WTC11 (cell line): ENCODE results near the gene R3HCC1L. TPM values are rescaled to one million over a fixed set of nuclear protein-coding genes. Genes with fewer than 3 reads are reported as not detected.

Experiments
- ATAC-seq: fragments of 200-7000 bp; cut with Tn5 transposase; 2 replicates; pipeline ENCODE4 v1.10.0; 2021; ENCODE audit warnings: mild to moderate bottlenecking, moderate library complexity
- CTCF ChIA-PET: fragments of 300-600 bp; sonication (Branson Sonifier 250); formaldehyde crosslinking; loops from one replicate; lab custom pipeline; 2021; ENCODE audit warnings: antibody characterized with exemption; lab: Charles Lee
- POLR2A ChIA-PET: fragments of 350-600 bp; sonication (Branson Sonifier 250); formaldehyde crosslinking; loops from one replicate; lab custom pipeline; 2021; ENCODE audit warnings: antibody characterized with exemption; lab: Charles Lee
- DNase-seq: peaks from one replicate; pipeline ENCODE4 v3.0.0; 2021; ENCODE audit warnings: low spot score
- H3K27ac Mint-ChIP-seq: 2 replicates; pipeline ENCODE4 v1.8.0; 2021; ENCODE audit warnings: mixed read lengths
- H3K27me3 Mint-ChIP-seq: 2 replicates; pipeline ENCODE4 v1.8.0; 2021; ENCODE audit warnings: low read depth, mild to moderate bottlenecking, moderate library complexity, mixed read lengths
- H3K36me3 Mint-ChIP-seq: 2 replicates; pipeline ENCODE4 v1.8.0; 2021; ENCODE audit warnings: mixed read lengths
- H3K4me1 Mint-ChIP-seq: 2 replicates; pipeline ENCODE4 v1.8.0; 2022; ENCODE audit warnings: mixed read lengths
- H3K4me3 Mint-ChIP-seq: 2 replicates; pipeline ENCODE4 v1.8.0; 2021; ENCODE audit warnings: mild to moderate bottlenecking, moderate library complexity, mixed read lengths
- H3K9me3 Mint-ChIP-seq: 2 replicates; pipeline ENCODE4 v1.8.0; 2021; ENCODE audit warnings: mixed read lengths
- HMGA2 ChIP-seq: fragments of 250-450 bp; sonication (Bioruptor Pico); IDR thresholded peaks from 2 replicates; pipeline ENCODE4 v1.4.0; 2021; ENCODE audit warnings: mild to moderate bottlenecking, moderate library complexity
- MYBL2 ChIP-seq: sonication (generic); formaldehyde crosslinking; IDR thresholded peaks from 2 replicates; pipeline ENCODE4 v1.8.1; 2023; ENCODE audit warnings: mild to moderate bottlenecking, moderate library complexity, missing genetic modification reagents
- NR2C2 ChIP-seq: sonication (generic); formaldehyde crosslinking; IDR thresholded peaks from 2 replicates; pipeline ENCODE4 v1.8.0; 2022; ENCODE audit warnings: mild to moderate bottlenecking, missing genetic modification reagents
- NR3C1 ChIP-seq: sonication (generic); formaldehyde crosslinking; conservative IDR thresholded peaks from 2 replicates; pipeline ENCODE4 v1.8.1; 2023; ENCODE audit warnings: low read depth, mild to moderate bottlenecking, missing genetic modification reagents
- RORB ChIP-seq: fragments of 250-450 bp; sonication (Bioruptor Pico); IDR thresholded peaks from 2 replicates; pipeline ENCODE4 v1.9.0; 2021; ENCODE audit warnings: mild to moderate bottlenecking
- SMAD3 ChIP-seq: sonication (generic); formaldehyde crosslinking; IDR thresholded peaks from 2 replicates; pipeline ENCODE4 v1.8.0; 2022; ENCODE audit warnings: missing genetic modification reagents, mild to moderate bottlenecking, borderline replicate concordance
- SOX15 ChIP-seq: fragments of 250-450 bp; sonication (Bioruptor Pico); IDR thresholded peaks from 2 replicates; pipeline ENCODE4 v1.9.0; 2021; ENCODE audit warnings: mild to moderate bottlenecking
- ZNF416 ChIP-seq: fragments of 250-450 bp; sonication (Bioruptor Pico); IDR thresholded peaks from 2 replicates; pipeline ENCODE4 v1.9.0; 2021; ENCODE audit warnings: mild to moderate bottlenecking, inconsistent platforms
- total RNA-seq: library from RNA; stranded (reverse); gene quantifications from 3 replicates; pipeline ENCODE4 v1.2.3, GENCODE V29; 2021
- TF ChIP-seq, protein P1 (sequence below): fragments of 250-450 bp; sonication (Bioruptor Pico); IDR thresholded peaks from 2 replicates; pipeline ENCODE4 v1.8.0; 2021; ENCODE audit warnings: mild to moderate bottlenecking
- TF ChIP-seq, protein P2 (sequence below): sonication (generic); formaldehyde crosslinking; IDR thresholded peaks from 2 replicates; pipeline ENCODE4 v1.8.0; 2022; ENCODE audit warnings: missing genetic modification reagents
- TF ChIP-seq, protein P3 (sequence below): sonication (generic); formaldehyde crosslinking; IDR thresholded peaks from 2 replicates; pipeline ENCODE4 v1.8.1; 2023; ENCODE audit warnings: mild to moderate bottlenecking, moderate library complexity, missing genetic modification reagents
- TF ChIP-seq, protein P4 (sequence below): sonication (generic); formaldehyde crosslinking; IDR thresholded peaks from 2 replicates; pipeline ENCODE4 v1.8.1; 2022; ENCODE audit warnings: mild to moderate bottlenecking, missing genetic modification reagents, moderate library complexity, borderline replicate concordance
- TF ChIP-seq, protein P5 (sequence below): fragments of 250-450 bp; sonication (Bioruptor Pico); IDR thresholded peaks from 2 replicates; pipeline ENCODE4 v1.9.0; 2021; ENCODE audit warnings: mild to moderate bottlenecking
- TF ChIP-seq, protein P6 (sequence below): sonication (generic); formaldehyde crosslinking; conservative IDR thresholded peaks from 2 replicates; pipeline ENCODE4 v1.8.1; 2022; ENCODE audit warnings: mild to moderate bottlenecking, missing genetic modification reagents
- TF ChIP-seq, protein P7 (sequence below): sonication (generic); formaldehyde crosslinking; IDR thresholded peaks from 2 replicates; pipeline ENCODE4 v1.8.0; 2023; ENCODE audit warnings: missing genetic modification reagents
- TF ChIP-seq, protein P8 (sequence below): sonication (generic); formaldehyde crosslinking; IDR thresholded peaks from 2 replicates; pipeline ENCODE4 v1.8.0; 2023; ENCODE audit warnings: missing genetic modification reagents, mild to moderate bottlenecking, borderline replicate concordance

Gene R3HCC1L
- total RNA-seq, 1 experiment from 2014 or later, result 14.7 TPM

DNA sequence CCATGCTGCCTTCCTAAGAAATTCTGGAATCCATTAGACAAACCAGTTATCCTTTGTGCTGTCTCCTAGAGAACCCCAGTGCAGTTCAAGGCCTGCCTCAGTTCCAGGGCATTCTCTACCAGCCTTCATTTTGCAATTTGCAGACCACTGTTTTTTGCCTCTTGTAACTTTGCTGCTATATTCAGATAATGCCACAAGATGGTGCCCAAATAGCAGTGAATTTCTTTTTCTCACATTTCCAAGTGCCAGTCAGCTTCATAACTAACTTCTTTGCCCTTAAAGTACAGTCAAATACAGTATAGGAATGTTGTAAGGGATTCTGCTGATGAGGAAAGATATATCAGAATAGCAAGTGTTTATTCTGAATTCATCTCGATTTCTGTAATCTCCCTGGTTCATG, 108.4 kb downstream of the R3HCC1L start:
- Mint-ChIP-seq H3K27me3 (no peaks in the 10 kb centered on the region), H3K4me3 (no peak overlapping the region), H3K36me3 (peaks cover 19% of the 10 kb centered on the region), H3K4me1 (no peaks in the 10 kb centered on the region), H3K9me3 (no peaks in the 10 kb centered on the region), H3K27ac (no peak overlapping the region)
- no peak for TF ChIP-seq SMAD3 (CRISPR knock-in tag)
- TF ChIP-seq, protein P1, sequence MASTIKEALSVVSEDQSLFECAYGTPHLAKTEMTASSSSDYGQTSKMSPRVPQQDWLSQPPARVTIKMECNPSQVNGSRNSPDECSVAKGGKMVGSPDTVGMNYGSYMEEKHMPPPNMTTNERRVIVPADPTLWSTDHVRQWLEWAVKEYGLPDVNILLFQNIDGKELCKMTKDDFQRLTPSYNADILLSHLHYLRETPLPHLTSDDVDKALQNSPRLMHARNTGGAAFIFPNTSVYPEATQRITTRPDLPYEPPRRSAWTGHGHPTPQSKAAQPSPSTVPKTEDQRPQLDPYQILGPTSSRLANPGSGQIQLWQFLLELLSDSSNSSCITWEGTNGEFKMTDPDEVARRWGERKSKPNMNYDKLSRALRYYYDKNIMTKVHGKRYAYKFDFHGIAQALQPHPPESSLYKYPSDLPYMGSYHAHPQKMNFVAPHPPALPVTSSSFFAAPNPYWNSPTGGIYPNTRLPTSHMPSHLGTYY (CRISPR knock-in tag), result no peak
- TF ChIP-seq, protein P2, sequence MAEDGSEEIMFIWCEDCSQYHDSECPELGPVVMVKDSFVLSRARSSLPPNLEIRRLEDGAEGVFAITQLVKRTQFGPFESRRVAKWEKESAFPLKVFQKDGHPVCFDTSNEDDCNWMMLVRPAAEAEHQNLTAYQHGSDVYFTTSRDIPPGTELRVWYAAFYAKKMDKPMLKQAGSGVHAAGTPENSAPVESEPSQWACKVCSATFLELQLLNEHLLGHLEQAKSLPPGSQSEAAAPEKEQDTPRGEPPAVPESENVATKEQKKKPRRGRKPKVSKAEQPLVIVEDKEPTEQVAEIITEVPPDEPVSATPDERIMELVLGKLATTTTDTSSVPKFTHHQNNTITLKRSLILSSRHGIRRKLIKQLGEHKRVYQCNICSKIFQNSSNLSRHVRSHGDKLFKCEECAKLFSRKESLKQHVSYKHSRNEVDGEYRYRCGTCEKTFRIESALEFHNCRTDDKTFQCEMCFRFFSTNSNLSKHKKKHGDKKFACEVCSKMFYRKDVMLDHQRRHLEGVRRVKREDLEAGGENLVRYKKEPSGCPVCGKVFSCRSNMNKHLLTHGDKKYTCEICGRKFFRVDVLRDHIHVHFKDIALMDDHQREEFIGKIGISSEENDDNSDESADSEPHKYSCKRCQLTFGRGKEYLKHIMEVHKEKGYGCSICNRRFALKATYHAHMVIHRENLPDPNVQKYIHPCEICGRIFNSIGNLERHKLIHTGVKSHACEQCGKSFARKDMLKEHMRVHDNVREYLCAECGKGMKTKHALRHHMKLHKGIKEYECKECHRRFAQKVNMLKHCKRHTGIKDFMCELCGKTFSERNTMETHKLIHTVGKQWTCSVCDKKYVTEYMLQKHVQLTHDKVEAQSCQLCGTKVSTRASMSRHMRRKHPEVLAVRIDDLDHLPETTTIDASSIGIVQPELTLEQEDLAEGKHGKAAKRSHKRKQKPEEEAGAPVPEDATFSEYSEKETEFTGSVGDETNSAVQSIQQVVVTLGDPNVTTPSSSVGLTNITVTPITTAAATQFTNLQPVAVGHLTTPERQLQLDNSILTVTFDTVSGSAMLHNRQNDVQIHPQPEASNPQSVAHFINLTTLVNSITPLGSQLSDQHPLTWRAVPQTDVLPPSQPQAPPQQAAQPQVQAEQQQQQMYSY, result no peak
- ATAC-seq (peak; percentile 36; the same call in 1 of the 2 replicates), DNase-seq (no peak)
- POLR2A ChIA-PET, result no interaction called here
- CTCF ChIA-PET, result interaction anchor here (0.6 to 4.1 kb wide), 4 partner anchors 34 to 328 kb away, joined by 3 to 40 read pairs (median 3); no protein-coding TSS in a partner anchor

DNA sequence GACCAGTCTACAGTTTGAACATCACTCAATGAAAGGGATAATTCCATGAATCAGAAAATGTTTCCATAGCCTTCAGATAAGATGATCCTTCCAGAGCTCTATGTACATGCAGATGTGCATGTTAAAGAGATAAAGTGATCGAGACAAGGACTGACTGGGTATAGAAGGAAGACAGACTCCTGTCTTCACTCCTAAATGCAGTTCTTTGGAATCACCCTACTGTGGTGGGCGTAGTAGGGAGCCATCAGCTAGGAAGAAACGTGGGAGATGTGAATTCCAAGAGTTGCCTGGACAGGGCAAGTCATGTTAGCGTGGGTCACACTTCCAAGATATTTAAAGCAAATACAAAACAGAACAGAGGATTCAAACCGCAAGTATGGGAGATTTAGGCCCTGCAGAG, 109.7 kb downstream of the R3HCC1L start:
- H3K4me3 Mint-ChIP-seq, result no peak overlapping the region
- no peaks in the 10 kb centered on the region for H3K4me1 Mint-ChIP-seq
- POLR2A ChIA-PET, result interaction anchor here (0.6 kb wide), 1 partner anchor 47 kb away, joined by 3 read pairs; no protein-coding TSS in a partner anchor
- no peaks in the 10 kb centered on the region for H3K9me3 Mint-ChIP-seq
- no peak overlapping the region for H3K27ac Mint-ChIP-seq
- CTCF ChIA-PET, result interaction anchor here (4.1 kb wide), 1 partner anchor 65 kb away, joined by 40 read pairs; no protein-coding TSS in a partner anchor
- DNase-seq, result no peak
- no peak for ATAC-seq
- H3K27me3 Mint-ChIP-seq, result no peaks in the 10 kb centered on the region
- peaks cover 19% of the 10 kb centered on the region for H3K36me3 Mint-ChIP-seq
- TF ChIP-seq RORB (no peak), MYBL2 (CRISPR knock-in tag) (no peak), NR2C2 (no peak), HMGA2 (CRISPR knock-in tag) (no peak), ZNF416 (no peak), NR3C1 (CRISPR knock-in tag) (no peak), SOX15 (CRISPR knock-in tag) (no peak)
- TF ChIP-seq, protein P2, result no peak
- TF ChIP-seq, protein P3, sequence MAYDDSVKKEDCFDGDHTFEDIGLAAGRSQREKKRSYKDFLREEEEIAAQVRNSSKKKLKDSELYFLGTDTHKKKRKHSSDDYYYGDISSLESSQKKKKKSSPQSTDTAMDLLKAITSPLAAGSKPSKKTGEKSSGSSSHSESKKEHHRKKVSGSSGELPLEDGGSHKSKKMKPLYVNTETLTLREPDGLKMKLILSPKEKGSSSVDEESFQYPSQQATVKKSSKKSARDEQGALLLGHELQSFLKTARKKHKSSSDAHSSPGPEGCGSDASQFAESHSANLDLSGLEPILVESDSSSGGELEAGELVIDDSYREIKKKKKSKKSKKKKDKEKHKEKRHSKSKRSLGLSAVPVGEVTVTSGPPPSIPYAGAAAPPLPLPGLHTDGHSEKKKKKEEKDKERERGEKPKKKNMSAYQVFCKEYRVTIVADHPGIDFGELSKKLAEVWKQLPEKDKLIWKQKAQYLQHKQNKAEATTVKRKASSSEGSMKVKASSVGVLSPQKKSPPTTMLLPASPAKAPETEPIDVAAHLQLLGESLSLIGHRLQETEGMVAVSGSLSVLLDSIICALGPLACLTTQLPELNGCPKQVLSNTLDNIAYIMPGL (CRISPR knock-in tag), result no peak
- TF ChIP-seq, protein P4, sequence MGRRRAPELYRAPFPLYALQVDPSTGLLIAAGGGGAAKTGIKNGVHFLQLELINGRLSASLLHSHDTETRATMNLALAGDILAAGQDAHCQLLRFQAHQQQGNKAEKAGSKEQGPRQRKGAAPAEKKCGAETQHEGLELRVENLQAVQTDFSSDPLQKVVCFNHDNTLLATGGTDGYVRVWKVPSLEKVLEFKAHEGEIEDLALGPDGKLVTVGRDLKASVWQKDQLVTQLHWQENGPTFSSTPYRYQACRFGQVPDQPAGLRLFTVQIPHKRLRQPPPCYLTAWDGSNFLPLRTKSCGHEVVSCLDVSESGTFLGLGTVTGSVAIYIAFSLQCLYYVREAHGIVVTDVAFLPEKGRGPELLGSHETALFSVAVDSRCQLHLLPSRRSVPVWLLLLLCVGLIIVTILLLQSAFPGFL (CRISPR knock-in tag), result no peak
- TF ChIP-seq, protein P5, sequence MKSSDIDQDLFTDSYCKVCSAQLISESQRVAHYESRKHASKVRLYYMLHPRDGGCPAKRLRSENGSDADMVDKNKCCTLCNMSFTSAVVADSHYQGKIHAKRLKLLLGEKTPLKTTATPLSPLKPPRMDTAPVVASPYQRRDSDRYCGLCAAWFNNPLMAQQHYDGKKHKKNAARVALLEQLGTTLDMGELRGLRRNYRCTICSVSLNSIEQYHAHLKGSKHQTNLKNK (CRISPR knock-in tag), result no peak
- TF ChIP-seq, protein P6, sequence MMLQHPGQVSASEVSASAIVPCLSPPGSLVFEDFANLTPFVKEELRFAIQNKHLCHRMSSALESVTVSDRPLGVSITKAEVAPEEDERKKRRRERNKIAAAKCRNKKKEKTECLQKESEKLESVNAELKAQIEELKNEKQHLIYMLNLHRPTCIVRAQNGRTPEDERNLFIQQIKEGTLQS (CRISPR knock-in tag), result no peak
- TF ChIP-seq, protein P7, sequence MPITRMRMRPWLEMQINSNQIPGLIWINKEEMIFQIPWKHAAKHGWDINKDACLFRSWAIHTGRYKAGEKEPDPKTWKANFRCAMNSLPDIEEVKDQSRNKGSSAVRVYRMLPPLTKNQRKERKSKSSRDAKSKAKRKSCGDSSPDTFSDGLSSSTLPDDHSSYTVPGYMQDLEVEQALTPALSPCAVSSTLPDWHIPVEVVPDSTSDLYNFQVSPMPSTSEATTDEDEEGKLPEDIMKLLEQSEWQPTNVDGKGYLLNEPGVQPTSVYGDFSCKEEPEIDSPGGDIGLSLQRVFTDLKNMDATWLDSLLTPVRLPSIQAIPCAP (CRISPR knock-in tag), result no peak
- TF ChIP-seq, protein P8, sequence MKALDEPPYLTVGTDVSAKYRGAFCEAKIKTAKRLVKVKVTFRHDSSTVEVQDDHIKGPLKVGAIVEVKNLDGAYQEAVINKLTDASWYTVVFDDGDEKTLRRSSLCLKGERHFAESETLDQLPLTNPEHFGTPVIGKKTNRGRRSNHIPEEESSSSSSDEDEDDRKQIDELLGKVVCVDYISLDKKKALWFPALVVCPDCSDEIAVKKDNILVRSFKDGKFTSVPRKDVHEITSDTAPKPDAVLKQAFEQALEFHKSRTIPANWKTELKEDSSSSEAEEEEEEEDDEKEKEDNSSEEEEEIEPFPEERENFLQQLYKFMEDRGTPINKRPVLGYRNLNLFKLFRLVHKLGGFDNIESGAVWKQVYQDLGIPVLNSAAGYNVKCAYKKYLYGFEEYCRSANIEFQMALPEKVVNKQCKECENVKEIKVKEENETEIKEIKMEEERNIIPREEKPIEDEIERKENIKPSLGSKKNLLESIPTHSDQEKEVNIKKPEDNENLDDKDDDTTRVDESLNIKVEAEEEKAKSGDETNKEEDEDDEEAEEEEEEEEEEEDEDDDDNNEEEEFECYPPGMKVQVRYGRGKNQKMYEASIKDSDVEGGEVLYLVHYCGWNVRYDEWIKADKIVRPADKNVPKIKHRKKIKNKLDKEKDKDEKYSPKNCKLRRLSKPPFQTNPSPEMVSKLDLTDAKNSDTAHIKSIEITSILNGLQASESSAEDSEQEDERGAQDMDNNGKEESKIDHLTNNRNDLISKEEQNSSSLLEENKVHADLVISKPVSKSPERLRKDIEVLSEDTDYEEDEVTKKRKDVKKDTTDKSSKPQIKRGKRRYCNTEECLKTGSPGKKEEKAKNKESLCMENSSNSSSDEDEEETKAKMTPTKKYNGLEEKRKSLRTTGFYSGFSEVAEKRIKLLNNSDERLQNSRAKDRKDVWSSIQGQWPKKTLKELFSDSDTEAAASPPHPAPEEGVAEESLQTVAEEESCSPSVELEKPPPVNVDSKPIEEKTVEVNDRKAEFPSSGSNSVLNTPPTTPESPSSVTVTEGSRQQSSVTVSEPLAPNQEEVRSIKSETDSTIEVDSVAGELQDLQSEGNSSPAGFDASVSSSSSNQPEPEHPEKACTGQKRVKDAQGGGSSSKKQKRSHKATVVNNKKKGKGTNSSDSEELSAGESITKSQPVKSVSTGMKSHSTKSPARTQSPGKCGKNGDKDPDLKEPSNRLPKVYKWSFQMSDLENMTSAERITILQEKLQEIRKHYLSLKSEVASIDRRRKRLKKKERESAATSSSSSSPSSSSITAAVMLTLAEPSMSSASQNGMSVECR (CRISPR knock-in tag), result no peak
